Measurements from ENCODE around the gene PRR22.

DNA sequence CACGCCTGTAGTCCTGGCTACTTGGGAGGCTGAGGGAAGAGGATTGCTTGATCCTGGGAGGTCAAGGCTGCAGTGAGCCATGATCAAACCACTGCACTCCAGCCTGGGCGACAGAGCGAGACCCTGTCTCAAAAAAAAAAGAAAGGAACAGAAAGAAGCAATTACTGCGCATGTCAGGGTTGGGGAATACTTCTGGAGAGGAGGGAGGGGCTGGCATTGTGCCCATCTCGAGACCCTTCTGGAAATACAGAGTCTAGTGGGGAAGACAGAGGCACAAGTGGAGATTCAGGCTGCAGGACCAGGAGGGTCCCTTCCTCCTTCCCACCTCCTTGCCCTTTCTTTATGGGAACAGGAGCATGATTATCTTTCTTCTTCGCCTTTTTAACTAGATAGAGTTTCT is 30.8 kb downstream of the PRR22 start:
- TF ChIP-seq, protein P1, sequence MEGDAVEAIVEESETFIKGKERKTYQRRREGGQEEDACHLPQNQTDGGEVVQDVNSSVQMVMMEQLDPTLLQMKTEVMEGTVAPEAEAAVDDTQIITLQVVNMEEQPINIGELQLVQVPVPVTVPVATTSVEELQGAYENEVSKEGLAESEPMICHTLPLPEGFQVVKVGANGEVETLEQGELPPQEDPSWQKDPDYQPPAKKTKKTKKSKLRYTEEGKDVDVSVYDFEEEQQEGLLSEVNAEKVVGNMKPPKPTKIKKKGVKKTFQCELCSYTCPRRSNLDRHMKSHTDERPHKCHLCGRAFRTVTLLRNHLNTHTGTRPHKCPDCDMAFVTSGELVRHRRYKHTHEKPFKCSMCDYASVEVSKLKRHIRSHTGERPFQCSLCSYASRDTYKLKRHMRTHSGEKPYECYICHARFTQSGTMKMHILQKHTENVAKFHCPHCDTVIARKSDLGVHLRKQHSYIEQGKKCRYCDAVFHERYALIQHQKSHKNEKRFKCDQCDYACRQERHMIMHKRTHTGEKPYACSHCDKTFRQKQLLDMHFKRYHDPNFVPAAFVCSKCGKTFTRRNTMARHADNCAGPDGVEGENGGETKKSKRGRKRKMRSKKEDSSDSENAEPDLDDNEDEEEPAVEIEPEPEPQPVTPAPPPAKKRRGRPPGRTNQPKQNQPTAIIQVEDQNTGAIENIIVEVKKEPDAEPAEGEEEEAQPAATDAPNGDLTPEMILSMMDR (IDR thresholded peaks at IDR 0.05; ENCODE audit: poor library complexity): no peak
- no peak for TF ChIP-seq EZH2 (IDR thresholded peaks at IDR 0.05; ENCODE audit: borderline replicate concordance)

Data from hepatocyte (in vitro differentiated cells).